ENCODE measurements around the gene VILL. TPM values are rescaled to one million over a fixed set of nuclear protein-coding genes. Genes with fewer than 3 reads are reported as not detected.
A peak's percentile ranks its signal among the peaks of the same experiment; 100 is the strongest.

Gene VILL
- total and polyA plus RNA-seq, 2 of the 8 experiments (the other 6 are each of a cell fraction or from before 2014, with no cell fraction given): 4.1 to 4.2 TPM

Small RNA genes lying within 50 kb of the gene (microRNA-seq; reads per million reads assigned to microRNA genes)
- 2.3 to 14.6 reads per million in 2 experiments for gene MIR26A1 (ENCODE audit: borderline microRNAs expressed in 2 of 2, borderline number of aligned reads in 2 of 2, borderline replicate concordance in 1 of 2)

Small RNA genes lying within 50 kb of the gene (small RNA-seq; reads per million reads assigned to genes)
- gene MIR26A1 (ENCODE audit: insufficient read depth) (25.6 reads per million, percentile 94 among the genes with 10 or more reads in this experiment), gene RF00019 (ENCODE audit: insufficient read depth) (not detected)

Other genes with a start within 250 kb of the VILL start
- gene CTDSPL, start 128.9 kb upstream of the VILL start, total RNA-seq (2021; fragmentation: NEBNext Ultra II Directional; extraction: Animal tissue kit (Norgen Biotek cat#: 25700)): 42.2 and 42.8 TPM in 2 replicates
- 19.6 and 20.3 TPM in 2 replicates for gene CTDSPL, start 128.9 kb upstream of the VILL start, polyA plus RNA-seq (2011; rRNA removed)
- 15.7 and 19.2 TPM in 2 replicates for gene PLCD1, start 38.9 kb downstream of the VILL start, total RNA-seq (2021; fragmentation: NEBNext Ultra II Directional; extraction: Animal tissue kit (Norgen Biotek cat#: 25700))
- 15.3 and 25.7 TPM in 2 replicates for gene PLCD1, start 38.9 kb downstream of the VILL start, polyA plus RNA-seq (2011; rRNA removed)
- 0.75 and 0.76 TPM in 2 replicates for gene DLEC1, start 48.4 kb downstream of the VILL start, total RNA-seq (2021; fragmentation: NEBNext Ultra II Directional; extraction: Animal tissue kit (Norgen Biotek cat#: 25700))
- 0.26 and 0.36 TPM in 2 replicates for gene DLEC1, start 48.4 kb downstream of the VILL start, polyA plus RNA-seq (2011; rRNA removed)
- gene ACAA1, start 146.3 kb downstream of the VILL start, total RNA-seq (2021; fragmentation: NEBNext Ultra II Directional; extraction: Animal tissue kit (Norgen Biotek cat#: 25700)): 31.9 and 34.8 TPM in 2 replicates
- 23.1 and 27.4 TPM in 2 replicates for gene ACAA1, start 146.3 kb downstream of the VILL start, polyA plus RNA-seq (2011; rRNA removed)
- gene MYD88, start 147.9 kb downstream of the VILL start, total RNA-seq (2021; fragmentation: NEBNext Ultra II Directional; extraction: Animal tissue kit (Norgen Biotek cat#: 25700)): 19.7 and 22.1 TPM in 2 replicates
- gene MYD88, start 147.9 kb downstream of the VILL start, polyA plus RNA-seq (2011; rRNA removed): 22.5 and 31.1 TPM in 2 replicates
- 45.5 and 47.0 TPM in 2 replicates for gene OXSR1, start 174.8 kb downstream of the VILL start, total RNA-seq (2021; fragmentation: NEBNext Ultra II Directional; extraction: Animal tissue kit (Norgen Biotek cat#: 25700))
- 16.9 and 25.1 TPM in 2 replicates for gene OXSR1, start 174.8 kb downstream of the VILL start, polyA plus RNA-seq (2011; rRNA removed)